Breast epithelium (tissue), 3 donors: ENCODE data around the gene ABLIM2.

Experiments
- CTCF ChIP-seq, 3 donors: fragments of 450-650 bp; IDR thresholded peaks; one replicate each; pipeline ENCODE4 v1.5.1; 2016 to 2017; ENCODE audit warnings: antibody characterized with exemption in 3 of 3, mild to moderate bottlenecking in 3 of 3, moderate library complexity in 3 of 3
- POLR2A ChIP-seq: fragments of 450-650 bp; IDR thresholded peaks from one replicate; pipeline ENCODE4 v1.6.1; 2016; ENCODE audit warnings: antibody characterized with exemption, mild to moderate bottlenecking, moderate library complexity
- POLR2AphosphoS5 ChIP-seq, 3 donors: sonication (generic); formaldehyde crosslinking; IDR thresholded peaks; one replicate each; pipeline ENCODE4 v1.6.1; 2017; ENCODE audit warnings: antibody characterized with exemption in 3 of 3

- TF ChIP-seq CTCF (IDR thresholded peaks at IDR 0.05): no peak
- TF ChIP-seq POLR2AphosphoS5 (IDR thresholded peaks at IDR 0.05): no peak
- TF ChIP-seq POLR2A: no peak
These were observed 116.7 kb downstream of the ABLIM2 start for GRCh38 chr4:8041868-8042267.
